Esophagus muscularis mucosa (tissue), 3 donors: Measurements from ENCODE around the gene SIGLEC8.

ENCODE experiments used
- EP300 ChIP-seq: sonication (generic); formaldehyde crosslinking; IDR thresholded peaks from one replicate; pipeline ENCODE4 v1.6.1; 2017; ENCODE audit warnings: antibody characterized with exemption
- TF ChIP-seq, protein P1 (sequence below), 3 experiments: fragments of 200-600 bp in 2 of 3; fragments of 450-650 bp in 1 of 3; sonication (generic) in 2 of 3; IDR thresholded peaks; one replicate each; pipeline ENCODE4 v1.5.1; 2017 to 2019; ENCODE audit warnings: antibody characterized with exemption in 3 of 3, mild to moderate bottlenecking in 2 of 3, moderate library complexity in 1 of 3

DNA sequence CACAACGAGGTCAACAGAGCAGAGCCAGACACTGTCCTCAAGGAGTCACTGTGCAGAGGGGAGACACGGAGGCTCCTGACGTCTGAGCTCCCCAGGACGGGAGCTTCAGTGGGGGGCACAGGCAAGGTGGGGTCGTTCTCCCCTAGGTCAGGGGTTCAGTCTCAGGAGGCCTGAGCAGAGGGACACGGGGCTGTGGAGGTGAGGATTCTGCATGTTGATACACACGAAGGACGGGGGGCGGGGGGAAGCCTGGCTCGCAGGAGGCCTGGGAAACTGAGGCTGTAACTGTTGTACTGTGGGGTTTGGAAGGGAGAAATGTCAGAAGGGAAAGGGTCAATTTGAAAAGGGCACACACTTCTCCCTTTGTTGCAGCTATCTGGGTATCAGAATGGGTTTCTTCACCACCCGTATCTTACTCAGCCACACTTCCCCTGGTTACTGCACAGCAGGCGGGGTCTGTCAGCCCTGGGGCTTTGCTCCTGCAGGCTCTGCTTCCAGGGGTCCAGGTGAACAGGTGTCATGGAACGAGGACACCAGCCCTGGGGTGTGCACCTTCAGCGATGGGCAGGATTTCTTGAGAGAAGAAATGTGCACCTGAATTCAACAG is 748 bp upstream of the SIGLEC8 start:
- TF ChIP-seq, protein P1, sequence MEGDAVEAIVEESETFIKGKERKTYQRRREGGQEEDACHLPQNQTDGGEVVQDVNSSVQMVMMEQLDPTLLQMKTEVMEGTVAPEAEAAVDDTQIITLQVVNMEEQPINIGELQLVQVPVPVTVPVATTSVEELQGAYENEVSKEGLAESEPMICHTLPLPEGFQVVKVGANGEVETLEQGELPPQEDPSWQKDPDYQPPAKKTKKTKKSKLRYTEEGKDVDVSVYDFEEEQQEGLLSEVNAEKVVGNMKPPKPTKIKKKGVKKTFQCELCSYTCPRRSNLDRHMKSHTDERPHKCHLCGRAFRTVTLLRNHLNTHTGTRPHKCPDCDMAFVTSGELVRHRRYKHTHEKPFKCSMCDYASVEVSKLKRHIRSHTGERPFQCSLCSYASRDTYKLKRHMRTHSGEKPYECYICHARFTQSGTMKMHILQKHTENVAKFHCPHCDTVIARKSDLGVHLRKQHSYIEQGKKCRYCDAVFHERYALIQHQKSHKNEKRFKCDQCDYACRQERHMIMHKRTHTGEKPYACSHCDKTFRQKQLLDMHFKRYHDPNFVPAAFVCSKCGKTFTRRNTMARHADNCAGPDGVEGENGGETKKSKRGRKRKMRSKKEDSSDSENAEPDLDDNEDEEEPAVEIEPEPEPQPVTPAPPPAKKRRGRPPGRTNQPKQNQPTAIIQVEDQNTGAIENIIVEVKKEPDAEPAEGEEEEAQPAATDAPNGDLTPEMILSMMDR (IDR thresholded peaks at IDR 0.05), result no peak
- no peak for TF ChIP-seq EP300
